ES-I3 (cell line): ENCODE data around the gene MAST4.

Source experiments
- H3K36me3 ChIP-seq: 2 replicates; pipeline ENCODE4 v1.6.1; 2013; ENCODE audit warnings: mild to moderate bottlenecking, low read length, control low read depth, moderate library complexity; ENCODE audit not compliant: insufficient read depth
- H3K4me1 ChIP-seq: 2 replicates; pipeline ENCODE4 v1.6.1; 2013; ENCODE audit warnings: mild to moderate bottlenecking, control low read depth, low read length; ENCODE audit not compliant: insufficient read depth
- H3K9ac ChIP-seq: 2 replicates; pipeline ENCODE4 v1.6.1; 2013; ENCODE audit warnings: low read depth, mild to moderate bottlenecking, low read length, moderate library complexity
- H3K9me3 ChIP-seq: 2 replicates; pipeline ENCODE4 v1.6.1; 2013; ENCODE audit warnings: mild to moderate bottlenecking, low read length, moderate library complexity; ENCODE audit not compliant: control insufficient read depth, insufficient read depth

MAST4 gene

GRCh38 chr5:67042176-67043003 is 446.2 kb downstream of the MAST4 start:
- Histone ChIP-seq H3K4me1 (peaks cover 19% of the 10 kb centered on the region), H3K9ac (no peak overlapping the region), H3K9me3 (no peaks in the 10 kb centered on the region), H3K36me3 (no peaks in the 10 kb centered on the region)

- Histone ChIP-seq H3K9ac (no peak overlapping the region), H3K9me3 (no peaks in the 10 kb centered on the region), H3K4me1 (peaks cover 23% of the 10 kb centered on the region), H3K36me3 (no peaks in the 10 kb centered on the region)
These were observed 447.8 kb downstream of the MAST4 start for GRCh38 chr5:67043796-67044511.

- Histone ChIP-seq H3K36me3 (no peaks in the 10 kb centered on the region), H3K9ac (no peak overlapping the region), H3K4me1 (peaks cover 17% of the 10 kb centered on the region; the same call in 1 of the 2 replicates), H3K9me3 (no peaks in the 10 kb centered on the region)
These were observed 449.9 kb downstream of the MAST4 start for GRCh38 chr5:67045816-67046740.

GRCh38 chr5:67047160-67047559 is 451.0 kb downstream of the MAST4 start:
- no peaks in the 10 kb centered on the region for H3K9me3 ChIP-seq
- H3K36me3 ChIP-seq: no peaks in the 10 kb centered on the region

GRCh38 chr5:67047616-67048015 is 451.4 kb downstream of the MAST4 start:
- Histone ChIP-seq H3K4me1 (0 out of 2 replicates have a peak, but pooled peaks cover 8% of the 10 kb centered on the region), H3K9ac (no peak overlapping the region), H3K36me3 (no peaks in the 10 kb centered on the region), H3K9me3 (no peaks in the 10 kb centered on the region)

More at GRCh38 chr5:67047160-67047559, 451.0 kb downstream of the MAST4 start:
- Histone ChIP-seq H3K9ac (no peak overlapping the region), H3K4me1 (peaks cover 12% of the 10 kb centered on the region; the same call in 1 of the 2 replicates)

GRCh38 chr5:67050125-67050524 is 453.9 kb downstream of the MAST4 start:
- no peaks in the 10 kb centered on the region for H3K36me3 ChIP-seq
- no peaks in the 10 kb centered on the region for H3K9me3 ChIP-seq
- 0 out of 2 replicates have a peak, but pooled peaks cover 6% of the 10 kb centered on the region for H3K4me1 ChIP-seq
- no peak overlapping the region for H3K9ac ChIP-seq

GRCh38 chr5:67050635-67051034 is 454.4 kb downstream of the MAST4 start:
- Histone ChIP-seq H3K9me3 (no peaks in the 10 kb centered on the region), H3K4me1 (0 out of 2 replicates have a peak, but pooled peaks cover 6% of the 10 kb centered on the region), H3K9ac (no peak overlapping the region), H3K36me3 (no peaks in the 10 kb centered on the region)

- no peaks in the 10 kb centered on the region for H3K36me3 ChIP-seq
- 0 out of 2 replicates have a peak, but pooled peaks cover 6% of the 10 kb centered on the region for H3K4me1 ChIP-seq
- H3K9me3 ChIP-seq: no peaks in the 10 kb centered on the region
- H3K9ac ChIP-seq: no peak overlapping the region
These were observed 455.0 kb downstream of the MAST4 start for GRCh38 chr5:67051164-67051563.

GRCh38 chr5:67052034-67052433 is 455.8 kb downstream of the MAST4 start:
- 0 out of 2 replicates have a peak, but pooled peaks cover 6% of the 10 kb centered on the region for H3K4me1 ChIP-seq
- no peaks in the 10 kb centered on the region for H3K36me3 ChIP-seq
- no peaks in the 10 kb centered on the region for H3K9me3 ChIP-seq
- no peak overlapping the region for H3K9ac ChIP-seq

- Histone ChIP-seq H3K36me3 (no peaks in the 10 kb centered on the region), H3K9me3 (no peaks in the 10 kb centered on the region), H3K4me1 (no peaks in the 10 kb centered on the region), H3K9ac (no peak overlapping the region)
These were observed 457.0 kb downstream of the MAST4 start for GRCh38 chr5:67053229-67053628.

GRCh38 chr5:67058998-67059743 is 463.0 kb downstream of the MAST4 start:
- Histone ChIP-seq H3K4me1 (peaks cover 11% of the 10 kb centered on the region), H3K9ac (no peak overlapping the region), H3K36me3 (no peaks in the 10 kb centered on the region), H3K9me3 (no peaks in the 10 kb centered on the region)

GRCh38 chr5:67059744-67060490 is 463.7 kb downstream of the MAST4 start:
- Histone ChIP-seq H3K36me3 (no peaks in the 10 kb centered on the region), H3K9me3 (no peaks in the 10 kb centered on the region), H3K4me1 (peaks cover 11% of the 10 kb centered on the region), H3K9ac (no peak overlapping the region)

GRCh38 chr5:67061511-67061910 is 465.3 kb downstream of the MAST4 start:
- Histone ChIP-seq H3K36me3 (no peaks in the 10 kb centered on the region), H3K9me3 (no peaks in the 10 kb centered on the region)

More at GRCh38 chr5:67061511-67061910, 465.3 kb downstream of the MAST4 start:
- Histone ChIP-seq H3K9ac (no peak overlapping the region), H3K4me1 (peaks cover 15% of the 10 kb centered on the region)
